ENCODE data around the gene HLA-E. TPM values are rescaled to one million over a fixed set of nuclear protein-coding genes. Genes with fewer than 3 reads are reported as not detected.

Gene HLA-E
- total and polyA plus RNA-seq, 2 of the 13 experiments (the other 11 are each of a cell fraction or from before 2014, with no cell fraction given), result 45.2 to 90.4 TPM

GRCh38 chr6:30465595-30466306, 23.6 kb upstream of the HLA-E start:
- Histone ChIP-seq H3K27me3 (ENCODE audit: control insufficient read depth in 1 of 2, insufficient read depth in 2 of 2, low read length in 2 of 2) (peaks cover 21 to 72% of the 10 kb centered on the region in 2 experiments; a peak in 4 of 5 replicates), H3K4me3 (replicated peaks in 1 of 3; ENCODE audit: insufficient read depth in 1 of 3, low read depth in 2 of 3, low read length in 3 of 3) (peak overlapping the region in 2 of 3 experiments; percentile 52 to 67; a peak in 3 of 6 replicates), H3K79me2 (ENCODE audit: insufficient read depth, low read length) (no peaks in the 10 kb centered on the region), H3K27ac (ENCODE audit: extremely low read length, insufficient read depth, low read length) (no peak overlapping the region), H3K9ac (ENCODE audit: insufficient read depth, low read depth, low read length) (no peak overlapping the region), H4K20me1 (ENCODE audit: insufficient read depth, low read length) (peaks cover 14% of the 10 kb centered on the region; the same call in 1 of the 2 replicates), H2AFZ (ENCODE audit: low read length) (no peak overlapping the region), H3K9me3 (ENCODE audit: low read length) (no peaks in the 10 kb centered on the region), H3K4me2 (ENCODE audit: low read depth, low read length) (peak overlapping the region; percentile 85; the same call in 1 of the 2 replicates), H3K4me1 (ENCODE audit: insufficient read depth, low read length) (peaks cover 25% of the 10 kb centered on the region), H3K36me3 (replicated peaks in 1 of 2; ENCODE audit: control insufficient read depth in 1 of 2, insufficient read depth in 2 of 2, low read length in 2 of 2) (no peaks in the 10 kb centered on the region)
- in situ Hi-C loops (cut with HindIII; ENCODE audit: extremely low pct_ligation_motif_present, low pct_unique_long_range_greater_than_20kb) (loop anchor here (25.0 kb wide), 1 partner anchor 622 kb away; no protein-coding TSS in a partner anchor), intact Hi-C loops (cut with micrococcal nuclease; ENCODE audit: unreplicated experiment) (no loop called here)
- DNase-seq (ENCODE audit: low spot score), result no peak
- no peak for ATAC-seq
- ChIA-PET CTCF (ENCODE audit: low intra/inter-chr PET ratio, low total read pairs) (no interaction called here), POLR2A (no interaction called here)
- BruUV-seq (replicated peaks), result no TSS peak
- WGBS (ENCODE audit: low lambda C conversion rate), result 4% methylated on average over 13 of the region's 13 CpGs
- FAIRE-seq, result no peak
- TF ChIP-seq XBP1 (CRISPR knock-in tag; IDR thresholded peaks at IDR 0.05), result no peak
- 0 out of 2 replicates have a peak, but pooled peaks have one; percentile 23 for TF ChIP-seq ZNF607 (CRISPR knock-in tag; IDR thresholded peaks at IDR 0.05; ENCODE audit: borderline replicate concordance)
- TF ChIP-seq E2F2 (CRISPR knock-in tag; IDR thresholded peaks at IDR 0.05; ENCODE audit: borderline replicate concordance), result 0 out of 2 replicates have a peak, but pooled peaks have one; percentile 16
- TF ChIP-seq SPEN (CRISPR knock-in tag; IDR thresholded peaks at IDR 0.05; ENCODE audit: low read depth), result 0 out of 2 replicates have a peak, but pooled peaks have one; percentile 17
- TF ChIP-seq KLF13 (CRISPR knock-in tag; IDR thresholded peaks at IDR 0.05), result no peak
- TF ChIP-seq ZNF891 (CRISPR knock-in tag; IDR thresholded peaks at IDR 0.05), result 0 out of 2 replicates have a peak, but pooled peaks have one; percentile 20
